NCI-H345 treated with DMSO at 0.1 percent for 48 hours (cell line): ENCODE results near the gene GJA1.
"Not testable (repeated sequence)": the region's sequence is repeated elsewhere in the genome, so short reads cannot be mapped to it uniquely, and the experiment has no call there.

Experiments
- DNase-seq: peaks from one replicate; lab custom pipeline; 2025; ENCODE audit not compliant: unreplicated experiment; lab: John Stamatoyannopoulos, UW

GJA1 gene

DNA sequence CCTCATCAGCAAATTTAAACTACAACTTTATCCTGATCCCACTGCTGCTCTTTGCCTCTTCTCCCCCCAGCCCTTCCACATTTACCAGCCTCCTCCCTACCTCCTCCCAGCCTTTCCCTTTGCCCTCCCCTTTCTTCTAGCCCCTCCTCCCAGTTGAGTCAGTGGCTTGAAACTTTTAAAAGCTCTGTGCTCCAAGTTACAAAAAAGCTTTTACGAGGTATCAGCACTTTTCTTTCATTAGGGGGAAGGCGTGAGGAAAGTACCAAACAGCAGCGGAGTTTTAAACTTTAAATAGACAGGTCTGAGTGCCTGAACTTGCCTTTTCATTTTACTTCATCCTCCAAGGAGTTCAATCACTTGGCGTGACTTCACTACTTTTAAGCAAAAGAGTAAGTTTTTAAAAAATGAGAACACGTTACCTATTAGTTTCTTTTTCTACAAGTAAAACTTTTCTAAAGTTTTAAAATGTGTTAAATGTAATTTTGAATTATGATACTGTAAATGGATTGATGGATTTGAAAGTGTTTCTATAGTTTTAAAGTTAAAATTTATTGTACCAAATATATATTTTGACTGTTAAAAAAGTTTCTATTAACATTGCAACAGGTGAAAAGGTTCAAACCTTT, at the start of gene GJA1:
TSS of gene GJA1 (plus strand) at position 203 of the 626 bp plus-strand sequence. CDS start 11,202 bp downstream, outside the sequence.
- DNase-seq = no peak

DNA sequence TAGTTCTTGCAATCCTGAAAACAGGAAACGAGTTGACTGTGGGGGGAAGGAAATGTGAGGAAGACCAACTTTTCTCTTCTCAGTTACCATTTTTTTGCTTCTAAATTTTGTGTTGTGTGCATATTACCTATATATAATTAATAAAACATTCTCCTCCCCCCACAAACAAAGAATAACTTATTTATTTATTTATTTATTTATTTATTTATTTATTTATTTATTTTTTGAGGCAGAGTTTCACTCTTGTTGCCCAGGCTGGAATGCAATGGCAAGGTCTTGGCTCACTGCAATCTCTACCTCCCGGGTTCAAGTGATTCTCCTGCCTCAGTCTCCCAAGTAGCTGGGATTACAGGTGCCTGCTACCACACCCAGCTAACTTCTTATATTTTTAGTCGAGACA, 48.9 kb upstream of the GJA1 start:
- not testable (repeated sequence) for DNase-seq

DNA sequence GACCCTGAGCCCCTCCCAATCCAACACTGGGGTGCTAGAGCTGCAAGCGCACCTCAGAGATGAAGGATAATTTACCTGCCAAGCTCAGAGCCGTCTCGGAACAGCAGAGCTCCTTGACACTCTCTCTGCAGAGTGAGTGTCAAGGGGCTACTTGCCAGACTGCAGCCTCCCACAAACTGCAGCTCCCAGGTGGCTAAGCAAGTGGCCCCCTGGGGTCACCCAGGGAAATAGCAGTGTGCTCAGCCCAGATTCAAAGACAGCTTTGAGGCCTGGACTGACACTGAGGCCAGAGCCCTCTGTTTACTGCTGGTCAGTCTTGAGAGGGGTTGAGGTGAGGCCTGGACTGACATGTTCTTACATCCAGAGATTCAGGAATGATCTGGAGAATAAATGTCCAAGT, 46.0 kb upstream of the GJA1 start:
- no peak for DNase-seq

DNA sequence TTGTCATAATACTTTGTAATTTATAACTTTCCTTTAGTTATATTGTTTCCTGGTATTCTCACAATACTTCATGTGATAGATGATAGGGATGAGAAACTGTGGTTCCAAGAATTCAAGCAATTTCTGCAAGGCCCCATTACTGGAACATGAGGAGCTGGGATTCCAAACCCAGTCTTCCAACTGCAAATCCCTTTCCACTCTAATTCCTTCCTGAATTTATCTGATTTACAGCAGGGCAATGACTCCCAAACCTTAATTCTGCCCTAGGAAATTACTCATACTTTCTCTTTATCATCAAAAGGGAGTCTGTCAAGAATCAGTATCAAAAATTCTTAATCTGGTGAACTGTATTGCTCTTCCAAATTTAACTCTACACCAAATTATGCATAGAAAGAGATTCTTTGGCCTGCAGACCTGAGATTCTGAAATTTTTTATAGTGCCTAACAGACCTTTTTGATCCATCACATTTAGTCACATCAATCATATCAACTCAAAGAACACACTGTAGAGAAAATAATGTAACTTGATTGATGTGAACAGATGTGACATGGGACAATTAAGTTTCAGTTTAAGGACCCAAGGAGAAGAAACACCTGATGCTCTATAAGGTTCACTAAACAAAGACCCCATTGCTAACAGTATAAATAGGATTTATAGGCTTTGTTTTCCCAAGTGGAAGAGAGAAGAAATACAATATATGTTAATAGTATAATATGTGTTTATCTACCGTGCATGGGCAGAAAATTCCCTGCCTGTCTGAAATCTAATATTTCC, 41.5 kb upstream of the GJA1 start:
- DNase-seq = no peak

DNA sequence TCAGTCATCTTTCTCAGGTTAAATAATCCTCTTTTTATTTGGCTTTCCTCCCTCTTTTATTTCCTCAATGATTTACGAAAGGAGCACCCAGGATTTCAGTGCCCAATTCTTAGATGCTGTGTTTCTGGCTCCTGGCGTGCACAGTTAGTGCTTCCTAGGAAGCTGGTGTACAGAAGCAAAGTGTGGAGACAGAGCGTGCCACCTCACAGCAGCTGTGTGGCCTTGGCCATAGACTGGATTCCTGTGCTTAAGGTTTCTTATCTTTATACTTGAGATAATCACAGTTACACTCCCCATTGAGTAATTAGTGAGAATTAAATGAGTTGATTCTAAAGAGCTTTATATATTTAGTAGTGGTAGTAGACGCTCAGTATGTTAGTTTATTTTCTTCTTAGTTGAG, 39.7 kb upstream of the GJA1 start:
- DNase-seq = no peak

DNA sequence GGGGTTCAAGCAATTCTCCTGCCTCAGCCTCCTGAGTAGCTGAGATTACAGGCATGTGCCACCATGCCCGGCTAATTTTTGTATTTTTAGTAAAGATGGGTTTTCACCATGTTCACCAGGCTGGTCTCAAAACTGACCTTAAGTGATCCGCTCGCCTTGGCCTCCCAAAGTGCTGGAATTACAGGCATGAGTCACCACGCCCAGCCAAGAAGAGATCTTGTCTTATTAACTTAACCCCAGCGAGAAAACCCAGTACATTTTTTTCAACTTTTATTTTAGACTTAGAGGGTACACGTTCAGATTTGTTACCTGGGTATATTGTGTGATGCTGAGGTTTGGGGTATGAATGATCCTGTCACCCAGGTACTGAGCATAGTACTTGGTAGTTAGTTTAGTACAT, 38.3 kb upstream of the GJA1 start:
- not testable (repeated sequence) for DNase-seq

- no peak for DNase-seq
Measured at GRCh38 chr6:121398127-121398526, 37.3 kb upstream of the GJA1 start.

DNA sequence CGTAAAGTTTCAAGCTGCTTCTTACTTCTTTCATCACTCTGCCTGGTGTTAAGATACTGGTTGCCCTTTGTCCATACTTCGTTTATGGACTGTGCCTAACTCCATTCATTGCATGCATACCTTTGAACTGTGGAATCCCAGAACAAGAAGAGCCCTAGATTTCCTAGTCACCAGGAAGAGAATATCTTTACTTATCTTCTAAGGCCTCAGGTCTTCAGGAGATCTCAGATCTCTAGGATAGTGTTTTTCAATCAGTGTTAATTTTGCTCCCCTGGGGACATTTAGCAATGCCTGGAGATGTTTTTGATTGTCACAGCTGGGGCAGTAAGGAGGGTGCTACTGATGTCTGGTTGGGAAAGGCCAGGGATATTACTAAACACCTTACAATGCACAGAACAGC, 35.5 kb upstream of the GJA1 start:
- no peak for DNase-seq

DNA sequence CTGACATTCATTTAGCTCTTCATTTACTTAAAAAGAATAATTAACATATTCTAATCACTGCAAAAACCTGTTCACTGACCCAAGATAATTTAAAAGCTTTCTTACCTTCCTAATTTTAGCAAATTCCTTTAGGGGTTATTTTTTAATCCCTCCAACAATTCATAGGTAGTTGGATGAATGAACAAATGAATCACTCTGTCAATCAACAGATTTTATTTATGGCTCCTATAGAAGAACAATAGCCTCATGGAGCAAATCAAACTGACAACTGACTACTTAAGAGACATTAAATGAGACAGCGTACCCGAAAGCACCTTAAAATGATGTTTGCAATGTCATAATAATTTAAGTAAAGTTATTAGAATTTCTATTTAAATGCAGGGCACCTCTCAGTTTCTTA, 31.5 kb upstream of the GJA1 start:
- no peak for DNase-seq

DNA sequence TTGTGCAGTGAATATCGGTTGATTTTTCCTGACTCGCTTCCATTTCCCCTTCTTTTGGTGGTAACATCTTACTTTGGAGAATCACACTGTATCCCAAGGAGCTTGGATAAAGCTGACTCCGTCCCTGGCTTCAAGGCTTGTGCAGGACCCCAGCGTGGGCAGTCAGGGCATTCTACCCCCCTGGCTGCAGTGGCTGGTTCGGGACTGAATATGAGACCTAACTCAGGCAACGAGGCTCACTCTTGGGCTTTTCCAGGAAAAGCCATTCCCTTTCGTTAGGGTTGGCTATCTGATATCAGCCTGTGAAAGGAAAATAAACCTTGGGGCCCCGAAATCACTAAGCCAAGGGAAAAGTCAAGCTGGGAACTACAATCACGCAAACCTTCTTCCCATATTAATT, 30.1 kb upstream of the GJA1 start:
- no peak for DNase-seq

- no peak for DNase-seq
Measured at GRCh38 chr6:121408321-121408720, 27.1 kb upstream of the GJA1 start.

GRCh38 chr6:121413879-121414278, 21.6 kb upstream of the GJA1 start:
- no peak for DNase-seq

DNA sequence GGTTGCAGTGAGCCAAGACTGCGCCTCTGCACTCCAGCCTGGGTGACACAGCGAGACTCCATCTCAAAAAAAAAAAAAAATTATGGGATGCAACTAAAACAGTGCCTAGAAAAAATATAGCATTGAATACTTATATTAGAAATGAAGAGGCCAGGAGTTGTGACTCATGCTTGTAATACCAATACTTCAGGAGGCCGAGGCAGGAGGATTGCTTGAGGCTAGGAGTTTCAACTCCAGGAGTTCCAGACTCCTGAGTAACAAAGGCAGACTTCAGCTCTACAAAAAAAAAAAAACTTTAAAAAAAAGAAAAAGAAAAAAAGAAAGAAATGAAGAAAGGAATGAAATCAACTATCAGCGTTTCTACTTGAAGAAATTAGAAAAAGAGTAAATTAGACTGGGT, 17.1 kb upstream of the GJA1 start:
- no peak for DNase-seq

GRCh38 chr6:121426686-121427085, 8.8 kb upstream of the GJA1 start:
- no peak for DNase-seq

- no peak for DNase-seq
Measured at GRCh38 chr6:121428872-121429756, 6.3 kb upstream of the GJA1 start.

- no peak for DNase-seq
Measured at GRCh38 chr6:121430514-121431460, 4.7 kb upstream of the GJA1 start.

GRCh38 chr6:121431776-121432175, 3.7 kb upstream of the GJA1 start:
- not testable (repeated sequence) for DNase-seq

GRCh38 chr6:121434037-121434770, 1.2 kb upstream of the GJA1 start:
- no peak for DNase-seq

- DNase-seq = no peak
Measured at GRCh38 chr6:121436274-121436857, 920 bp downstream of the GJA1 start.
